Fibroblast of lung (primary cell): Measurements from ENCODE around the gene KLHL3.

Experiments used
- CTCF ChIP-seq, 2 donors: IDR thresholded peaks in 1 of 2; conservative IDR thresholded peaks in 1 of 2; 1 replicate in 1 of 2; 2 replicates in 1 of 2; pipeline ENCODE4 v1.5.1; 2011 to 2012; ENCODE audit warnings: low read length in 2 of 2, control low read depth in 1 of 2, inconsistent platforms in 1 of 2, low read depth in 1 of 2, mild to moderate bottlenecking in 1 of 2
- EZH2 ChIP-seq: IDR thresholded peaks from 2 replicates; pipeline ENCODE4 v1.5.1; 2012; ENCODE audit warnings: low read length, control low read depth, mild to moderate bottlenecking; ENCODE audit errors: missing control alignments

- TF ChIP-seq CTCF (conservative IDR thresholded peaks at IDR 0.05 in 1 of 2, IDR thresholded peaks at IDR 0.05 in 1 of 2; ENCODE audit: low read depth in 1 of 2, low read length in 2 of 2) (peak; percentile 91 to 92), EZH2 (no peak)
Measured at GRCh38 chr5:137629646-137630045, 106.2 kb downstream of the KLHL3 start.
